Stimulated activated CD8-positive, alpha-beta memory T cell treated with anti-CD3 and anti-CD28 coated beads, Interleukin-4, amount 100 ng/mL, for 4 hours (primary cell): ENCODE measurements around the gene RALGPS1.
"Not testable (repeated sequence)": the region's sequence is repeated elsewhere in the genome, so short reads cannot be mapped to it uniquely, and the experiment has no call there.

ENCODE experiments used
- DNase-seq, 2 donors: peaks; one replicate each; pipeline ENCODE4 v3.0.0-alpha.2; 2020; ENCODE audit warnings: low read depth in 2 of 2, low spot score in 1 of 2

Gene RALGPS1

GRCh38 chr9:126985870-126986498, 71.4 kb downstream of the RALGPS1 start:
- peak; percentile 54 to 72 for DNase-seq

GRCh38 chr9:126986506-126986951, 71.9 kb downstream of the RALGPS1 start:
- DNase-seq = no peak

- DNase-seq = no peak
Measured at GRCh38 chr9:126988857-126989256, 74.3 kb downstream of the RALGPS1 start.

GRCh38 chr9:126989847-126990842, 75.6 kb downstream of the RALGPS1 start:
- no peak for DNase-seq

GRCh38 chr9:126991183-126991582, 76.6 kb downstream of the RALGPS1 start:
- no peak for DNase-seq

GRCh38 chr9:126992427-126992826, 77.8 kb downstream of the RALGPS1 start:
- DNase-seq = no peak

- no peak for DNase-seq
Measured at GRCh38 chr9:126999315-127000068, 84.9 kb downstream of the RALGPS1 start.

GRCh38 chr9:127004946-127005769, 90.6 kb downstream of the RALGPS1 start:
- peak; percentile 38 to 47 for DNase-seq

- no peak for DNase-seq
Measured at GRCh38 chr9:127005770-127006314, 91.3 kb downstream of the RALGPS1 start.

GRCh38 chr9:127007638-127008037, 93.1 kb downstream of the RALGPS1 start:
- DNase-seq = no peak

- DNase-seq = no peak
Measured at GRCh38 chr9:127008076-127008475, 93.5 kb downstream of the RALGPS1 start.

GRCh38 chr9:127011772-127012171, 97.2 kb downstream of the RALGPS1 start:
- DNase-seq = no peak

- DNase-seq = no peak
Measured at GRCh38 chr9:127012250-127012649, 97.7 kb downstream of the RALGPS1 start.

GRCh38 chr9:127013597-127013996, 99.0 kb downstream of the RALGPS1 start:
- no peak for DNase-seq

- DNase-seq = no peak
Measured at GRCh38 chr9:127014216-127014909, 99.8 kb downstream of the RALGPS1 start.

GRCh38 chr9:127014910-127015540, 100.4 kb downstream of the RALGPS1 start:
- no peak for DNase-seq

- DNase-seq = no peak
Measured at GRCh38 chr9:127015921-127016512, 101.4 kb downstream of the RALGPS1 start.

GRCh38 chr9:127017979-127018378, 103.4 kb downstream of the RALGPS1 start:
- not testable (repeated sequence) for DNase-seq

- DNase-seq = no peak
Measured at GRCh38 chr9:127018935-127019334, 104.4 kb downstream of the RALGPS1 start.
